GM12892 (cell line): ENCODE data around the gene OR4K2.

Experiments used
- POLR2A ChIP-seq: IDR thresholded peaks from 2 replicates; pipeline ENCODE4 v1.6.1; 2011; ENCODE audit warnings: low read depth, low read length, control low read depth
- POLR2AphosphoS5 ChIP-seq: IDR thresholded peaks from 2 replicates; pipeline ENCODE4 v1.6.1; 2011; ENCODE audit warnings: low read depth, low read length, control low read depth
- TAF1 ChIP-seq: IDR thresholded peaks from 2 replicates; pipeline ENCODE4 v1.6.1; 2011; ENCODE audit warnings: low read depth, mild to moderate bottlenecking, control low read depth, low read length, borderline replicate concordance

DNA sequence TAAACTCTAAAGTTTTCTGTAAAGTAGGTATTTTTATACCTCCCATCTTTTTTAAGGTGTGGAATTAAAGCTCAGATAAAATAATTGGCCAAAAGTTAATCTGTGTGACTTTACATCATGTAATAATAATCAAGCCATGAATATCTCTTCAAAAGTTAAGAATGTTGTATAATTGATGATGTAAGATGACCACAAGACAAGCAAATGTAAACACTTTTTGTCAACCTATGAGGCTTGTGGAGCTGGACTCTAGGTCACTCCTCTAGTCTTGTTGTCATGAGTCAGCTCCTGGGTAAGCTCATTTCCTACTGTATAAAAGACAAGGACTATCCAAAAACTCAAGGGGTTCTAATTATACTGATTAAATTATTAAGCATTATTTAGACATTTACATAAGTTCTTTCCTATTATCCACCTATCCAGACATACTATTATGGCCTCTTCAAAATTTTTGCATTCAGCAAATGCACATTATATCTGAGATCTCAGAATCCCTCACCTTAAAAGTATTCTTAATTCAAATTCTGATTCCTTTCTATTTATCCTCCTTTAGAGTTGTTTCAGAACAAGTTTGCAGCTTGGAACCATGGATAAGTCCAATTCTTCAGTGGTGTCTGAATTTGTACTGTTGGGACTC, 45.2 kb downstream of the OR4K2 start, which contains the start of gene OR4K5:
- TF ChIP-seq POLR2AphosphoS5 (no peak), POLR2A (no peak), TAF1 (no peak)
